GM12878 (cell line): ENCODE data around the gene KISS1R. TPM values are rescaled to one million over a fixed set of nuclear protein-coding genes. Genes with fewer than 3 reads are reported as not detected.

Source experiments
- ATAC-seq: fragments of 200-7000 bp; cut with Tn5 transposase; 3 replicates; pipeline ENCODE4 v1.9.1; 2020; ENCODE audit warnings: mild to moderate bottlenecking, moderate library complexity
- BruUV-seq: library from RNA; stranded (reverse); fragments of 400-500 nt; replicated peaks from 2 replicates; lab custom pipeline; 2021; lab: Mats Ljungman, UMichigan
- CTCF ChIA-PET: fragments of 300-600 bp; sonication (Branson Sonifier 250); formaldehyde crosslinking; extraction: SDS; loops from one replicate; lab custom pipeline; 2021; ENCODE audit warnings: inconsistent platforms; lab: Yijun Ruan, JAX
- POLR2A ChIA-PET: fragments of 350-600 bp; formaldehyde crosslinking; extraction: SDS; loops from one replicate; lab custom pipeline; 2021; ENCODE audit warnings: inconsistent platforms; lab: Charles Lee
- RAD21 ChIA-PET: fragments of 300-600 bp; sonication (Branson Sonifier 250); formaldehyde crosslinking; loops from one replicate; lab custom pipeline; 2023; ENCODE audit warnings: antibody characterized with exemption; ENCODE audit not compliant: unreplicated experiment; lab: Charles Lee
- SMC1A ChIA-PET: fragments of 300-600 bp; sonication (Branson Sonifier 250); formaldehyde crosslinking; loops from one replicate; lab custom pipeline; 2023; ENCODE audit not compliant: unreplicated experiment, uncharacterized antibody; lab: Charles Lee
- DNase-seq: peaks from one replicate; pipeline ENCODE4 v3.0.0-alpha.2; 2011; ENCODE audit warnings: low read depth, low spot score
- FAIRE-seq: peaks from 3 replicates; lab custom pipeline; 2011; peaks lifted over from hg19 to GRCh38; lab: Jason Lieb, UNC
- H2AFZ ChIP-seq: 2 replicates; pipeline ENCODE4 v1.6.0; 2011; ENCODE audit warnings: low read depth, low read length, control low read depth; ENCODE audit not compliant: control insufficient read depth
- H3K27ac ChIP-seq: 2 replicates; pipeline ENCODE4 v1.5.1; 2011; ENCODE audit warnings: control low read depth; ENCODE audit not compliant: control insufficient read depth, insufficient read depth
- H3K27me3 ChIP-seq, 2 experiments: replicated peaks in 1 of 2; 2 replicates each; pipeline versions ENCODE4 v1.6.0 to v1.6.1; 2011; ENCODE audit warnings: low read length in 1 of 2; ENCODE audit not compliant: control insufficient read depth in 2 of 2, insufficient read depth in 2 of 2
- H3K36me3 ChIP-seq, 2 experiments: 2 replicates each; pipeline ENCODE4 v1.5.1; 2011; ENCODE audit warnings: low read length in 1 of 2; ENCODE audit not compliant: control insufficient read depth in 2 of 2, insufficient read depth in 2 of 2
- H3K4me1 ChIP-seq: 2 replicates; pipeline ENCODE4 v1.6.1; 2011; ENCODE audit warnings: mild to moderate bottlenecking, low read length, moderate library complexity, mixed read lengths; ENCODE audit not compliant: control insufficient read depth, insufficient read depth
- H3K4me2 ChIP-seq: 2 replicates; pipeline ENCODE4 v1.6.0; 2011; ENCODE audit warnings: control low read depth; ENCODE audit not compliant: control insufficient read depth, insufficient read depth
- H3K4me3 ChIP-seq: fragments of 200-600 bp; sonication (generic); 2 replicates; pipeline ENCODE4 v1.5.1; 2016
- H3K79me2 ChIP-seq: 2 replicates; pipeline ENCODE4 v1.6.0; 2011; ENCODE audit warnings: low read length; ENCODE audit not compliant: control insufficient read depth, insufficient read depth
- H3K9ac ChIP-seq: 2 replicates; pipeline ENCODE4 v1.8.0; 2011; ENCODE audit warnings: low read length, control low read depth, mixed read lengths; ENCODE audit not compliant: control insufficient read depth, insufficient read depth
- H3K9me3 ChIP-seq: replicated peaks from 3 replicates; pipeline ENCODE4 v1.5.1; 2011; ENCODE audit warnings: mild to moderate bottlenecking, low read length; ENCODE audit not compliant: control insufficient read depth, insufficient read depth
- H4K20me1 ChIP-seq: 2 replicates; pipeline ENCODE4 v1.6.0; 2011; ENCODE audit not compliant: control insufficient read depth, insufficient read depth
- BACH1 ChIP-seq: fragments of 450-650 bp; IDR thresholded peaks from 2 replicates; pipeline ENCODE4 v1.6.1; 2017; ENCODE audit warnings: mild to moderate bottlenecking, borderline replicate concordance
- EP300 ChIP-seq, 2 experiments: fragments of 150-350 bp in 1 of 2; IDR thresholded peaks; 2 replicates each; pipeline ENCODE4 v1.6.1; 2011 to 2012; ENCODE audit warnings: low read depth in 2 of 2, low read length in 2 of 2, borderline replicate concordance in 1 of 2, improper control_type of control experiment in 1 of 2, inconsistent platforms in 1 of 2; ENCODE audit not compliant: control insufficient read depth in 1 of 2
- GABPA ChIP-seq: IDR thresholded peaks from 2 replicates; pipeline ENCODE4 v1.6.1; 2014; ENCODE audit warnings: antibody characterized with exemption, low read depth, mild to moderate bottlenecking, inconsistent platforms
- HDGF ChIP-seq: fragments of 450-650 bp; IDR thresholded peaks from 2 replicates; pipeline ENCODE4 v1.6.1; 2016; ENCODE audit warnings: antibody characterized with exemption
- MAX ChIP-seq: IDR thresholded peaks from 2 replicates; pipeline ENCODE4 v1.6.1; 2012; ENCODE audit warnings: low read depth, low read length, improper control_type of control experiment
- NR2C2 ChIP-seq: IDR thresholded peaks from 2 replicates; pipeline ENCODE4 v1.6.1; 2011; ENCODE audit warnings: borderline replicate concordance, low read depth; ENCODE audit not compliant: control insufficient read depth, insufficient read length
- POLR2AphosphoS2 ChIP-seq: IDR thresholded peaks from 2 replicates; pipeline ENCODE4 v1.6.1; 2011; ENCODE audit warnings: low read depth, mild to moderate bottlenecking, low read length, improper control_type of control experiment, moderate library complexity
- SMARCA5 ChIP-seq: fragments of 450-650 bp; IDR thresholded peaks from 2 replicates; pipeline ENCODE4 v1.6.1; 2017; ENCODE audit warnings: mild to moderate bottlenecking
- TCF3 ChIP-seq: IDR thresholded peaks from 2 replicates; pipeline ENCODE4 v1.6.1; 2012; ENCODE audit warnings: low read depth, mild to moderate bottlenecking, low read length, borderline replicate concordance; ENCODE audit not compliant: insufficient read depth
- WRNIP1 ChIP-seq: IDR thresholded peaks from 2 replicates; pipeline ENCODE4 v1.6.1; 2011; ENCODE audit warnings: low read depth, low read length, improper control_type of control experiment, borderline replicate concordance
- ZNF274 ChIP-seq: IDR thresholded peaks from one replicate; pipeline ENCODE4 v1.8.0; 2011; ENCODE audit not compliant: insufficient read length, insufficient read depth
- WGBS: methylation state at CpG from one replicate; pipeline ENCODE4 v1.1.6; 2016; ENCODE audit warnings: low lambda C conversion rate; ENCODE audit not compliant: insufficient replicate concordance, insufficient coverage; ENCODE audit errors: missing lambda C conversion rate; 5-methylcytosine and 5-hydroxymethylcytosine counted together
- in situ Hi-C: fragments of 300-500 bp; cut with MboI; formaldehyde crosslinking; loops from 9 replicates; pipeline ENCODE4 v1.14.3; 2018; ENCODE audit warnings: mixed read lengths
- intact Hi-C: fragments of 100-400 bp; cut with micrococcal nuclease; formaldehyde crosslinking; loops from one replicate; pipeline ENCODE4 v1.14.2; 2022; ENCODE audit not compliant: unreplicated experiment
- polyA plus RNA-seq, 11 experiments: library from polyadenylated mRNA; depleted of rRNA in 4 of 11; unstranded in 6 of 11; stranded (reverse) in 5 of 11; fragments of >200 nt; fragmentation: Nextera tagmentation in 4 of 11; fragmentation: Illumina TruSeq in 1 of 11; extraction: Ambion mirVana in 4 of 11; extraction: Trizol in 1 of 11; gene quantifications; 1 replicate in 1 of 11; 2 replicates in 10 of 11; pipeline versions ENCODE4 v1.2.1 to v1.2.3, GENCODE V29; 2011 to 2016; ENCODE audit warnings: inconsistent platforms in 2 of 11, missing spikeins in 2 of 11, low read depth in 1 of 11
- small RNA-seq: library from RNA; depleted of rRNA; stranded (forward); fragments of <200 nt; gene quantifications from one replicate; pipeline ENCODE3, GENCODE V24; 2014
- total RNA-seq, 4 experiments: library from RNA; depleted of rRNA in 3 of 4; stranded (reverse); fragments of >200 nt in 3 of 4; fragmentation: Illumina TruSeq in 1 of 4; extraction: Trizol in 1 of 4; gene quantifications; 2 replicates each; pipeline versions ENCODE4 v1.2.1 to v1.2.3, GENCODE V29; 2013 to 2021
- TF ChIP-seq, protein P1 (sequence below): IDR thresholded peaks from 2 replicates; pipeline ENCODE4 v1.6.1; 2012; ENCODE audit warnings: mild to moderate bottlenecking, low read depth, low read length

KISS1R gene
- total and polyA plus RNA-seq, 10 of the 15 experiments (the other 5 are each of a cell fraction or from before 2014, with no cell fraction given), result 0.13 to 2.7 (median 1.4) TPM; not detected in 3

DNA sequence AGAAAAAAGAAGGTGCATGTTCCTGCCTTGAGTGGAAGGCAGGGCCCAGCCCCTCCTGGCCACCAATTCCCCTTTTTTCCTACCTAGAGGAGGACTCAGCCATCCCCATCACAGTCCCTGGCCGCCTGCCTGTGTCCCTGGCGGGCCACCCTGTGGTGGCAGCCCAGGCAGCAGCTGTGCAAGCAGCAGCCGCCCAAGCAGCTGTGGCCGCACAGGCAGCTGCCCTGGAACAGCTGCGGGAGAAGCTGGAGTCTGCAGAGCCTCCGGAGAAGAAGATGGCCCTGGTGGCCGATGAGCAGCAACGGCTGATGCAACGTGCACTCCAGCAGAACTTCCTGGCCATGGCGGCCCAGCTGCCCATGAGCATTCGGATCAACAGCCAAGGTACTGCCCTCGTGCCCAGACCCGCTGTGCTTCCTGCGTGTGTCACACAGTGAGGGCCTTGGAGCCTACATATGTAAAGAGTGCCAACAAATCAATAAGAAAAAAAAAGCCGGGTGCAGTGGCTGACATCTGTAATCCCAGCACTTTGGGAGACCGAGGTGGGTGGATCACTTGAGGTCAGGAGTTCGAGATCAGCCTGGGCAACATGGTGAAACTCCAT, 49.5 kb downstream of the KISS1R start:
- Histone ChIP-seq H3K4me2 (no peak overlapping the region), H3K27ac (no peak overlapping the region), H3K36me3 (peaks cover 29 to 43% of the 10 kb centered on the region in 2 experiments), H3K27me3 (no peaks in the 10 kb centered on the region), H4K20me1 (no peaks in the 10 kb centered on the region), H3K79me2 (no peaks in the 10 kb centered on the region), H3K9ac (no peak overlapping the region), H3K4me1 (no peaks in the 10 kb centered on the region), H3K4me3 (no peak overlapping the region), H2AFZ (no peak overlapping the region), H3K9me3 (peaks cover 2% of the 10 kb centered on the region; the same call in 1 of the 3 replicates)
- BruUV-seq, result no TSS peak
- ChIA-PET SMC1A (no interaction called here), RAD21 (no interaction called here), POLR2A (interaction anchor here (0.7 kb wide), 1 partner anchor 16 kb away, joined by 4 read pairs; no protein-coding TSS in a partner anchor), CTCF (interaction anchor here (1.0 kb wide), 1 partner anchor 305 kb away, joined by 3 read pairs; no protein-coding TSS in a partner anchor)
- no peak for TF ChIP-seq POLR2AphosphoS2
- no peak for TF ChIP-seq NR2C2
- no peak for TF ChIP-seq TCF3
- no peak for TF ChIP-seq EP300 (IDR thresholded peaks at IDR 0.05; ENCODE audit: borderline replicate concordance in 1 of 2, control insufficient read depth in 1 of 2, low read depth in 2 of 2, low read length in 2 of 2)
- TF ChIP-seq HDGF, result no peak
- no peak for TF ChIP-seq SMARCA5
- no peak for TF ChIP-seq MAX
- no peak for TF ChIP-seq WRNIP1
- TF ChIP-seq, protein P1, sequence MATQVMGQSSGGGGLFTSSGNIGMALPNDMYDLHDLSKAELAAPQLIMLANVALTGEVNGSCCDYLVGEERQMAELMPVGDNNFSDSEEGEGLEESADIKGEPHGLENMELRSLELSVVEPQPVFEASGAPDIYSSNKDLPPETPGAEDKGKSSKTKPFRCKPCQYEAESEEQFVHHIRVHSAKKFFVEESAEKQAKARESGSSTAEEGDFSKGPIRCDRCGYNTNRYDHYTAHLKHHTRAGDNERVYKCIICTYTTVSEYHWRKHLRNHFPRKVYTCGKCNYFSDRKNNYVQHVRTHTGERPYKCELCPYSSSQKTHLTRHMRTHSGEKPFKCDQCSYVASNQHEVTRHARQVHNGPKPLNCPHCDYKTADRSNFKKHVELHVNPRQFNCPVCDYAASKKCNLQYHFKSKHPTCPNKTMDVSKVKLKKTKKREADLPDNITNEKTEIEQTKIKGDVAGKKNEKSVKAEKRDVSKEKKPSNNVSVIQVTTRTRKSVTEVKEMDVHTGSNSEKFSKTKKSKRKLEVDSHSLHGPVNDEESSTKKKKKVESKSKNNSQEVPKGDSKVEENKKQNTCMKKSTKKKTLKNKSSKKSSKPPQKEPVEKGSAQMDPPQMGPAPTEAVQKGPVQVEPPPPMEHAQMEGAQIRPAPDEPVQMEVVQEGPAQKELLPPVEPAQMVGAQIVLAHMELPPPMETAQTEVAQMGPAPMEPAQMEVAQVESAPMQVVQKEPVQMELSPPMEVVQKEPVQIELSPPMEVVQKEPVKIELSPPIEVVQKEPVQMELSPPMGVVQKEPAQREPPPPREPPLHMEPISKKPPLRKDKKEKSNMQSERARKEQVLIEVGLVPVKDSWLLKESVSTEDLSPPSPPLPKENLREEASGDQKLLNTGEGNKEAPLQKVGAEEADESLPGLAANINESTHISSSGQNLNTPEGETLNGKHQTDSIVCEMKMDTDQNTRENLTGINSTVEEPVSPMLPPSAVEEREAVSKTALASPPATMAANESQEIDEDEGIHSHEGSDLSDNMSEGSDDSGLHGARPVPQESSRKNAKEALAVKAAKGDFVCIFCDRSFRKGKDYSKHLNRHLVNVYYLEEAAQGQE, result no peak
- no peak for TF ChIP-seq GABPA
- TF ChIP-seq BACH1, result no peak
- TF ChIP-seq ZNF274, result no peak
- WGBS, result 89% methylated on average over 17 of the region's 17 CpGs
- FAIRE-seq, result no peak
- DNase-seq, result no peak
- no peak for ATAC-seq
- in situ Hi-C loops, result no loop called here
- intact Hi-C loops, result no loop called here

Small RNAs within 50 kb of the gene (small RNA-seq; reads per million reads assigned to genes)
- 2.7 reads per million, percentile 73 among the genes with 10 or more reads in this experiment for gene RNU6-9

Other genes starting within 250 kb of the KISS1R start
Only the 7 nearest of the 23 such genes appear.
- not detected in 2 replicates for gene ELANE, start 65.0 kb upstream of the KISS1R start, total RNA-seq (2014; rRNA removed)
- not detected in 2 replicates for gene ELANE, start 65.0 kb upstream of the KISS1R start, total RNA-seq (2014; rRNA removed; fragmentation: Illumina TruSeq; extraction: Trizol)
- gene ELANE, start 65.0 kb upstream of the KISS1R start, total RNA-seq (2021), result not detected in 2 replicates
- gene ELANE, start 65.0 kb upstream of the KISS1R start, polyA plus RNA-seq (2011; rRNA removed), result not detected in 2 replicates
- not detected in 2 replicates for gene ELANE, start 65.0 kb upstream of the KISS1R start, polyA plus RNA-seq (2014; fragmentation: Illumina TruSeq; extraction: Trizol)
- gene ELANE, start 65.0 kb upstream of the KISS1R start, polyA plus RNA-seq (2014; fragmentation: Nextera tagmentation; extraction: Ambion mirVana), result not detected
- gene ELANE, start 65.0 kb upstream of the KISS1R start, polyA plus RNA-seq (2014; rRNA removed), result not detected in 2 replicates
- gene ELANE, start 65.0 kb upstream of the KISS1R start, polyA plus RNA-seq (2016; fragmentation: Nextera tagmentation; extraction: Ambion mirVana), result not detected
- gene CFD, start 57.7 kb upstream of the KISS1R start, total RNA-seq (2014; rRNA removed), result 0.73 and 0.93 TPM in 2 replicates
- gene CFD, start 57.7 kb upstream of the KISS1R start, total RNA-seq (2014; rRNA removed; fragmentation: Illumina TruSeq; extraction: Trizol), result not detected in 2 replicates
- gene CFD, start 57.7 kb upstream of the KISS1R start, total RNA-seq (2021), result 0.36 and 0.58 TPM in 2 replicates
- 0.05 TPM in 1 of 2 replicates, not detected in the other for gene CFD, start 57.7 kb upstream of the KISS1R start, polyA plus RNA-seq (2011; rRNA removed)
- gene CFD, start 57.7 kb upstream of the KISS1R start, polyA plus RNA-seq (2014; fragmentation: Illumina TruSeq; extraction: Trizol), result not detected in 2 replicates
- under 1 TPM in 1 of 2 experiments, not detected in 1; 0.06 TPM for gene CFD, start 57.7 kb upstream of the KISS1R start, polyA plus RNA-seq (2014; fragmentation: Nextera tagmentation; extraction: Ambion mirVana)
- 1.2 TPM in 1 of 2 replicates, not detected in the other for gene CFD, start 57.7 kb upstream of the KISS1R start, polyA plus RNA-seq (2014; rRNA removed)
- gene CFD, start 57.7 kb upstream of the KISS1R start, polyA plus RNA-seq (2016; fragmentation: Nextera tagmentation; extraction: Ambion mirVana), result 1 to 10 TPM in 1 of 2 experiments, under 1 TPM in 1; 0.40 to 1.1 TPM
- 10.7 and 14.5 TPM in 2 replicates for gene MED16, start 24.1 kb upstream of the KISS1R start, total RNA-seq (2014; rRNA removed)
- 4.7 and 6.4 TPM in 2 replicates for gene MED16, start 24.1 kb upstream of the KISS1R start, total RNA-seq (2014; rRNA removed; fragmentation: Illumina TruSeq; extraction: Trizol)
- gene MED16, start 24.1 kb upstream of the KISS1R start, total RNA-seq (2021), result 48.2 and 49.4 TPM in 2 replicates
- 3.8 and 12.7 TPM in 2 replicates for gene MED16, start 24.1 kb upstream of the KISS1R start, polyA plus RNA-seq (2011; rRNA removed)
- 0.19 and 3.5 TPM in 2 replicates for gene MED16, start 24.1 kb upstream of the KISS1R start, polyA plus RNA-seq (2014; fragmentation: Illumina TruSeq; extraction: Trizol)
- 1 to 10 TPM in 1 of 2 experiments, under 1 TPM in 1; 0.56 to 3.5 TPM for gene MED16, start 24.1 kb upstream of the KISS1R start, polyA plus RNA-seq (2014; fragmentation: Nextera tagmentation; extraction: Ambion mirVana)
- gene MED16, start 24.1 kb upstream of the KISS1R start, polyA plus RNA-seq (2014; rRNA removed), result 24.4 and 28.9 TPM in 2 replicates
- 10 to 100 TPM; 49.6 to 51.1 TPM for gene MED16, start 24.1 kb upstream of the KISS1R start, polyA plus RNA-seq (2016; fragmentation: Nextera tagmentation; extraction: Ambion mirVana)
- not detected in 2 replicates for gene RNU6-9, start 23.8 kb upstream of the KISS1R start, total RNA-seq (2014; rRNA removed)
- gene RNU6-9, start 23.8 kb upstream of the KISS1R start, total RNA-seq (2014; rRNA removed; fragmentation: Illumina TruSeq; extraction: Trizol), result not detected in 2 replicates
- not detected in 2 replicates for gene RNU6-9, start 23.8 kb upstream of the KISS1R start, total RNA-seq (2021)
- not detected in 2 replicates for gene RNU6-9, start 23.8 kb upstream of the KISS1R start, polyA plus RNA-seq (2011; rRNA removed)
- not detected in 2 replicates for gene RNU6-9, start 23.8 kb upstream of the KISS1R start, polyA plus RNA-seq (2014; fragmentation: Illumina TruSeq; extraction: Trizol)
- not detected for gene RNU6-9, start 23.8 kb upstream of the KISS1R start, polyA plus RNA-seq (2014; fragmentation: Nextera tagmentation; extraction: Ambion mirVana)
- not detected in 2 replicates for gene RNU6-9, start 23.8 kb upstream of the KISS1R start, polyA plus RNA-seq (2014; rRNA removed)
- gene RNU6-9, start 23.8 kb upstream of the KISS1R start, polyA plus RNA-seq (2016; fragmentation: Nextera tagmentation; extraction: Ambion mirVana), result not detected
- 24.3 and 28.1 TPM in 2 replicates for gene R3HDM4, start 4.1 kb upstream of the KISS1R start, total RNA-seq (2014; rRNA removed)
- 18.2 and 19.6 TPM in 2 replicates for gene R3HDM4, start 4.1 kb upstream of the KISS1R start, total RNA-seq (2014; rRNA removed; fragmentation: Illumina TruSeq; extraction: Trizol)
- gene R3HDM4, start 4.1 kb upstream of the KISS1R start, total RNA-seq (2021), result 51.6 and 54.5 TPM in 2 replicates
- 12.1 and 26.1 TPM in 2 replicates for gene R3HDM4, start 4.1 kb upstream of the KISS1R start, polyA plus RNA-seq (2011; rRNA removed)
- gene R3HDM4, start 4.1 kb upstream of the KISS1R start, polyA plus RNA-seq (2014; fragmentation: Illumina TruSeq; extraction: Trizol), result 16.4 and 27.2 TPM in 2 replicates
- 1 to 10 TPM; 1.3 to 4.2 TPM for gene R3HDM4, start 4.1 kb upstream of the KISS1R start, polyA plus RNA-seq (2014; fragmentation: Nextera tagmentation; extraction: Ambion mirVana)
- gene R3HDM4, start 4.1 kb upstream of the KISS1R start, polyA plus RNA-seq (2014; rRNA removed), result 65.8 and 78.8 TPM in 2 replicates
- 10 to 100 TPM; 36.0 to 44.0 TPM for gene R3HDM4, start 4.1 kb upstream of the KISS1R start, polyA plus RNA-seq (2016; fragmentation: Nextera tagmentation; extraction: Ambion mirVana)
- 30.2 and 34.2 TPM in 2 replicates for gene ARID3A, start 8.7 kb downstream of the KISS1R start, total RNA-seq (2014; rRNA removed)
- gene ARID3A, start 8.7 kb downstream of the KISS1R start, total RNA-seq (2014; rRNA removed; fragmentation: Illumina TruSeq; extraction: Trizol), result 18.3 and 23.6 TPM in 2 replicates
- gene ARID3A, start 8.7 kb downstream of the KISS1R start, total RNA-seq (2021), result 68.3 and 70.0 TPM in 2 replicates
- 6.5 and 17.1 TPM in 2 replicates for gene ARID3A, start 8.7 kb downstream of the KISS1R start, polyA plus RNA-seq (2011; rRNA removed)
- gene ARID3A, start 8.7 kb downstream of the KISS1R start, polyA plus RNA-seq (2014; fragmentation: Illumina TruSeq; extraction: Trizol), result 5.7 and 16.3 TPM in 2 replicates
- gene ARID3A, start 8.7 kb downstream of the KISS1R start, polyA plus RNA-seq (2014; fragmentation: Nextera tagmentation; extraction: Ambion mirVana), result 1 to 10 TPM in 1 of 2 experiments, under 1 TPM in 1; 0.76 to 1.6 TPM
- 37.0 and 45.1 TPM in 2 replicates for gene ARID3A, start 8.7 kb downstream of the KISS1R start, polyA plus RNA-seq (2014; rRNA removed)
- gene ARID3A, start 8.7 kb downstream of the KISS1R start, polyA plus RNA-seq (2016; fragmentation: Nextera tagmentation; extraction: Ambion mirVana), result 1 to 10 TPM; 8.9 to 9.6 TPM
- gene WDR18, start 67.0 kb downstream of the KISS1R start, total RNA-seq (2014; rRNA removed), result 85.0 and 97.5 TPM in 2 replicates
- 13.6 and 16.5 TPM in 2 replicates for gene WDR18, start 67.0 kb downstream of the KISS1R start, total RNA-seq (2014; rRNA removed; fragmentation: Illumina TruSeq; extraction: Trizol)
- gene WDR18, start 67.0 kb downstream of the KISS1R start, total RNA-seq (2021), result 92.1 and 97.3 TPM in 2 replicates
- gene WDR18, start 67.0 kb downstream of the KISS1R start, polyA plus RNA-seq (2011; rRNA removed), result 7.5 and 27.3 TPM in 2 replicates
- gene WDR18, start 67.0 kb downstream of the KISS1R start, polyA plus RNA-seq (2014; fragmentation: Illumina TruSeq; extraction: Trizol), result 4.5 and 8.8 TPM in 2 replicates
- gene WDR18, start 67.0 kb downstream of the KISS1R start, polyA plus RNA-seq (2014; fragmentation: Nextera tagmentation; extraction: Ambion mirVana), result 1 to 10 TPM; 3.0 to 3.3 TPM
- 106 and 131 TPM in 2 replicates for gene WDR18, start 67.0 kb downstream of the KISS1R start, polyA plus RNA-seq (2014; rRNA removed)
- gene WDR18, start 67.0 kb downstream of the KISS1R start, polyA plus RNA-seq (2016; fragmentation: Nextera tagmentation; extraction: Ambion mirVana), result 100 to 1,000 TPM; 192 to 206 TPM